Measurements from ENCODE around the gene TEX19. TPM values are rescaled to one million over a fixed set of nuclear protein-coding genes. Genes with fewer than 3 reads are reported as not detected.

The TEX19 gene
- total and polyA plus RNA-seq, 2 of the 8 experiments (the other 6 are each of a cell fraction or from before 2014, with no cell fraction given), result 0.54 to 0.80 TPM

GRCh38 chr17:82394278-82394677, 35.2 kb downstream of the TEX19 start:
- no peaks in the 10 kb centered on the region for H4K20me1 ChIP-seq (replicated peaks in 1 of 2; ENCODE audit: control insufficient read depth in 1 of 2, insufficient read depth in 2 of 2, low read length in 2 of 2)
- no peak overlapping the region for H2AK5ac ChIP-seq (ENCODE audit: low read depth, low read length)
- POLR2A ChIA-PET (ENCODE audit: partially characterized antibody), result interaction anchor here (0.6 to 1.7 kb wide), 5 partner anchors 12 to 111 kb away, joined by 3 read pairs; no protein-coding TSS in a partner anchor
- CTCF ChIA-PET (ENCODE audit: partially characterized antibody), result interaction anchor here (0.6 to 2.0 kb wide), 5 partner anchors 23 to 295 kb away, joined by 3 to 6 read pairs (median 3); partner anchors contain the start of gene HEXD
- H3K4me2 ChIP-seq (ENCODE audit: insufficient read depth in 1 of 2, low read depth in 2 of 2, low read length in 2 of 2), result no peak overlapping the region
- H3K4me1 ChIP-seq (replicated peaks in 1 of 4; ENCODE audit: control insufficient read depth in 3 of 4, insufficient read depth in 4 of 4, low read length in 3 of 4), result no peaks in the 10 kb centered on the region
- H3K79me2 ChIP-seq (ENCODE audit: control insufficient read depth in 1 of 2, insufficient read depth in 2 of 2, low read length in 2 of 2), result no peaks in the 10 kb centered on the region
- no peak overlapping the region for H2BK5ac ChIP-seq (ENCODE audit: low read depth, low read length)
- 0 out of 8 replicates have a peak, but pooled peaks cover 0 to 2% (median 0%) of the 10 kb centered on the region in 4 experiments for H3K36me3 ChIP-seq (ENCODE audit: control insufficient read depth in 2 of 4, insufficient read depth in 4 of 4, low read length in 3 of 4)
- H3K56ac ChIP-seq (replicated peaks; ENCODE audit: insufficient read length, low read depth, low read length), result no peak overlapping the region
- H4K8ac ChIP-seq (ENCODE audit: extremely low read depth, insufficient read depth, low read length), result no peak overlapping the region
- no peak overlapping the region for H2AFZ ChIP-seq (ENCODE audit: low read length)
- H3K4ac ChIP-seq (replicated peaks; ENCODE audit: insufficient read length, low read depth, low read length), result no peak overlapping the region
- no peaks in the 10 kb centered on the region for H3K23me2 ChIP-seq (ENCODE audit: low read depth, low read length)
- H2BK12ac ChIP-seq (ENCODE audit: low read depth, low read length), result no peak overlapping the region
- no peak for DNase-seq (ENCODE audit: low read depth in 1 of 2, low spot score in 2 of 2)
- no peak overlapping the region for H3K4me3 ChIP-seq (ENCODE audit: extremely low read depth in 1 of 4, insufficient read depth in 2 of 4, low read depth in 3 of 4, low read length in 4 of 4)
- H3K23ac ChIP-seq (ENCODE audit: insufficient read length), result no peak overlapping the region
- H2BK15ac ChIP-seq (ENCODE audit: low read length), result no peak overlapping the region
- H3K18ac ChIP-seq (ENCODE audit: extremely low read depth, low read length), result no peak overlapping the region
- no peak overlapping the region for H3K14ac ChIP-seq (ENCODE audit: insufficient read length)
- TF ChIP-seq HDAC2 (IDR thresholded peaks at IDR 0.05; ENCODE audit: borderline replicate concordance in 1 of 2, low read depth in 2 of 2, low read length in 2 of 2) (no peak), KDM1A (IDR thresholded peaks at IDR 0.05; ENCODE audit: borderline replicate concordance, low read length) (no peak), MAX (IDR thresholded peaks at IDR 0.05) (no peak), SP1 (IDR thresholded peaks at IDR 0.05; ENCODE audit: low read depth, low read length) (no peak), GTF2F1 (IDR thresholded peaks at IDR 0.05; ENCODE audit: borderline replicate concordance, low read depth, low read length) (no peak), SP2 (IDR thresholded peaks at IDR 0.05; ENCODE audit: low read length) (no peak), BCL11A (IDR thresholded peaks at IDR 0.05; ENCODE audit: low read depth in 2 of 2, low read length in 2 of 2) (no peak), RFX5 (IDR thresholded peaks at IDR 0.05; ENCODE audit: borderline replicate concordance, low read depth, low read length) (no peak), BRCA1 (IDR thresholded peaks at IDR 0.05; ENCODE audit: low read depth, low read length) (no peak), SUZ12 (IDR thresholded peaks at IDR 0.05; ENCODE audit: low read length) (no peak), ASH2L (IDR thresholded peaks at IDR 0.05; ENCODE audit: low read length) (no peak)
- no peak overlapping the region for H4K5ac ChIP-seq (ENCODE audit: insufficient read length, low read depth, low read length)
- 89% methylated on average over 12 of the region's 12 CpGs; no CpG with 5 or more reads in 1 of the 2 experiments for WGBS, 2 experiments (ENCODE audit: extremely low coverage in 1 of 2, insufficient coverage in 1 of 2, insufficient read length in 1 of 2, insufficient replicate concordance in 2 of 2, low coverage in 1 of 2, low lambda C conversion rate in 2 of 2, missing lambda C conversion rate in 1 of 2)
- no peaks in the 10 kb centered on the region for H3K79me1 ChIP-seq (ENCODE audit: low read depth, low read length)
- no peak overlapping the region for H2BK120ac ChIP-seq (replicated peaks; ENCODE audit: low read depth, low read length)
- no peak for FAIRE-seq
- 0 out of 7 replicates have a peak overlapping the region, but pooled peaks of 1 of the 4 experiments have one; percentile 1 for H3K9ac ChIP-seq (replicated peaks in 1 of 4; ENCODE audit: extremely low read depth in 1 of 4, low read depth in 3 of 4, low read length in 3 of 4)
- H3K27me3 ChIP-seq (replicated peaks in 1 of 4; ENCODE audit: control insufficient read depth in 3 of 4, extremely low read depth in 1 of 4, insufficient read depth in 3 of 4, low read length in 3 of 4), result no peaks in the 10 kb centered on the region
- H2BK20ac ChIP-seq (ENCODE audit: low read length), result no peak overlapping the region
- H4K91ac ChIP-seq (replicated peaks; ENCODE audit: insufficient read length, low read length), result no peak overlapping the region
- no peak overlapping the region for H3K27ac ChIP-seq (ENCODE audit: low read depth, low read length)
- H3K9me3 ChIP-seq (ENCODE audit: insufficient read depth in 2 of 2, low read depth in 1 of 2, low read length in 1 of 2), result no peaks in the 10 kb centered on the region
